GM13976 (cell line): Measurements from ENCODE around the gene TNFRSF1B.

Experiments used
- DNase-seq: peaks from one replicate; pipeline ENCODE4 v3.0.0; 2012; ENCODE audit warnings: low spot score
- in situ Hi-C: fragments of 300-500 bp; cut with MboI; formaldehyde crosslinking; loops from one replicate; pipeline ENCODE4 v1.12.0; 2022; ENCODE audit warnings: low sequenced_read_pairs, mixed read lengths, inconsistent platforms; ENCODE audit not compliant: unreplicated experiment
- TF ChIP-seq, protein P1 (sequence below): IDR thresholded peaks from 2 replicates; pipeline ENCODE4 v1.5.1; 2012; ENCODE audit warnings: borderline replicate concordance, mild to moderate bottlenecking; ENCODE audit not compliant: insufficient read depth; ENCODE audit errors: extremely low read depth, missing control alignments, control extremely low read depth

The TNFRSF1B gene

DNA sequence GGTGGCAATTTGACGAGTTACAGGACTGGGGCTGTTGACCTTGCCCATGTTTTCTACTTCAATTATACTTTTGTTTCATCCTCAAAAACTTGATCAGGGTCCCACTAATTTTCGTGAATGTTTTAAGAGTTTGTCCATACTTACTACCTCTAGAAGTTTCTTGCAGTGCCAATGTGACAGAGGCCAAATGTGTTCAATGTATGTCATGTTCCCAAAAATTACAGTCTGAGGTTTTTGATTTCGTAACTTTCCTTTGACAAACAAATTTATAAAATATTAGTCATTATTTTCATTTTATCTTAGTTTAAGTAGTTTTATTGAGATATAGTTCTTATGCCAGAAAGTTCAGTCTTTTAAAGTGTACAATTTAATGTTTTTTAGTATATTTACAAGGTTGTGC, 78.3 kb downstream of the TNFRSF1B start:
- no peak for DNase-seq
- in situ Hi-C loops: no loop called here
- TF ChIP-seq, protein P1, sequence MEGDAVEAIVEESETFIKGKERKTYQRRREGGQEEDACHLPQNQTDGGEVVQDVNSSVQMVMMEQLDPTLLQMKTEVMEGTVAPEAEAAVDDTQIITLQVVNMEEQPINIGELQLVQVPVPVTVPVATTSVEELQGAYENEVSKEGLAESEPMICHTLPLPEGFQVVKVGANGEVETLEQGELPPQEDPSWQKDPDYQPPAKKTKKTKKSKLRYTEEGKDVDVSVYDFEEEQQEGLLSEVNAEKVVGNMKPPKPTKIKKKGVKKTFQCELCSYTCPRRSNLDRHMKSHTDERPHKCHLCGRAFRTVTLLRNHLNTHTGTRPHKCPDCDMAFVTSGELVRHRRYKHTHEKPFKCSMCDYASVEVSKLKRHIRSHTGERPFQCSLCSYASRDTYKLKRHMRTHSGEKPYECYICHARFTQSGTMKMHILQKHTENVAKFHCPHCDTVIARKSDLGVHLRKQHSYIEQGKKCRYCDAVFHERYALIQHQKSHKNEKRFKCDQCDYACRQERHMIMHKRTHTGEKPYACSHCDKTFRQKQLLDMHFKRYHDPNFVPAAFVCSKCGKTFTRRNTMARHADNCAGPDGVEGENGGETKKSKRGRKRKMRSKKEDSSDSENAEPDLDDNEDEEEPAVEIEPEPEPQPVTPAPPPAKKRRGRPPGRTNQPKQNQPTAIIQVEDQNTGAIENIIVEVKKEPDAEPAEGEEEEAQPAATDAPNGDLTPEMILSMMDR: no peak

DNA sequence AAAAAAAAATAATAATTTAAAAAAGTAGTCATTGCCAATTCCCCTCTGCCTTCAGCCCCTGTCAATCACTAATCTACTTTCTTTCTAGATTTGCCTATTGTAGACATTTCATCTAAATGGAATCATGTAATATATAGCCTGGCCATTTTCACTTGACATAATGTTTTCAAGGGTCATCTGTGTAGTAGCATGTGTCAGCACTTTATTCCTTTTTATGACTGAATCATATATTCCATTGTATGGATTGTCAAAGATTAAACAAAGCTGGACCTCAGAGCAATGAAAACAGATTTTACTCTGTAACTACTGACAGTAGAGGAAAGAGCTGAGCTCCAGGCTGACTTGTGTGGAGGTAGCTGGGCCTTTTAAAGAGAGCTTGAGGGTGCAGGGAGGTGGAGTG, 78.9 kb downstream of the TNFRSF1B start:
- in situ Hi-C loops: no loop called here

DNA sequence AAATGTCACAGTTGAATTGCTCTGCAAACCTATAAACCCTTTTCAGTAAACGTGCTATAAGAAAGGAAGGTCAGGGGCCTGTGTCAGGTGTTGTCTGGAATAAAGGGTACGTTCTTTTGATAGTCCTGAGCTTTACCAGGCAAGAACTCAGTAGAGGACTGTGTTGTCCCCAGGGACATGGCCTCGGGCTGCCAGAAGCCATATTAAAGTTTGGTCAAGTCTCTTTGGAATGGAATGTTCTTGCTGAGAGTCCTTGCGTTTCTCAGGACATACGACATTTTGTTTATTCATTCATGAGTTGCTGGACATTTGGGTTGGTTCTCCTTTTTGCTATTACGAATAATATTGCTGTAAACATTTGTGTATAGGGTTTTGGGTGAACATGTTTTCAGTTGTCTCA, 79.8 kb downstream of the TNFRSF1B start:
- TF ChIP-seq, protein P1: no peak
- no peak for DNase-seq
- in situ Hi-C loops: no loop called here

More for the DNA sequence above, 78.9 kb downstream of the TNFRSF1B start:
- TF ChIP-seq, protein P1: no peak
- no peak for DNase-seq

DNA sequence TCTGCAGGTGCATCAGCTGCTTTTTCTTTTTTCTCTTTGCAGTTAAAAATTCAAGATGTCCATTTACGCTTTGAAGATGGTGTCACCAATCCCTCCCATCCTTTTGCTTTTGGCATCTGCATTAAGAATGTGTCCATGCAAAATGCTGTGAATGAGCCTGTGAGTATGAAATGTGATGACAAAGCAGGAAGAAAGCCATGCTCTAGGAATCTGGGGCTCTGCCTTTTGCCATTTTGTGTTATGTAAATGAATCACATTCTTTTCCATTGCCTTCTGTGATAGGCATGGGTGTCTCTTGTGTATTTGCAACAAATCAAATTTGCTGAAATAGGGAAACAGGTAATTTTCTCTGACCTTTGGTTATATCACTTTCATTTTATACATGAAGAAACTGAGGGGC, 82.4 kb downstream of the TNFRSF1B start:
- in situ Hi-C loops: no loop called here

DNA sequence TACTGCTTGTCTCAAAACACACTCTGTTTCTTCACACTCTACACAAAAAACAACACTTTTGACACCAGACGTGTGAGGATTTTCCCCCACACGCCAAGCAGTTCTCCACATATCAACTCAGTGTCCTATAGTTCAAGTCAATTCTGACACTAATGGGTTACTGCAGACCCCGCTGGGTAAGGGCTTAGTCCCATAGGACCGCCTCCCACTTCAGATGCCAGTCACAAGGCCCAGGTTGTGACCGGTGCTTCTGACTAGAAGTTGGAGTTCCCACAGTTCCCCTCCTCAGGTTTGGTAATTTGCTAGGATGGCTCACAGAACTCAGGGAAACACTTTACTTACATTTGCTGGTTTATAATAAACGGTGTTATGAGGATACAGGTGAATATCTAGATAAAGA, 83.0 kb downstream of the TNFRSF1B start:
- TF ChIP-seq, protein P1: no peak
- DNase-seq: no peak
- in situ Hi-C loops: no loop called here

More for the DNA sequence above, 82.4 kb downstream of the TNFRSF1B start:
- TF ChIP-seq, protein P1: no peak
- DNase-seq: no peak

DNA sequence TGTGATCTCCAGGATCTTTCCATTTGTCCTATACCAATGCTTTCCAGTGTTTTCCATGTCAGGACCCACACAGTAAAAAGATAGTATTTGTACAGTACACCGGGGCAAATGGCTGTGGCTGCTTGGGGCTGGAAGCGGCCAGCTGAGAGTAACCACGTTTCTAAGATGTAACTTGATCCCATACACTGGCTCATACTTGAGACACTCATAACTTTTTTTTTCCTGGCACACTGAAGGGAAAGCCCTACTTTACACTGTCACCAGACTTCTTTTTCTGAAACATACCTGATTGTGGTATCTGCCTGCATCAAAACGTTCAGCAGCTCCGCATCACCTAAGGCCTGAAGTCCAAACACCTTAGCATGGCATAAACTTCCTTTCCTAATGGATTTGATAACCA, 84.7 kb downstream of the TNFRSF1B start:
- TF ChIP-seq, protein P1: no peak
- no peak for DNase-seq
- in situ Hi-C loops: no loop called here

DNA sequence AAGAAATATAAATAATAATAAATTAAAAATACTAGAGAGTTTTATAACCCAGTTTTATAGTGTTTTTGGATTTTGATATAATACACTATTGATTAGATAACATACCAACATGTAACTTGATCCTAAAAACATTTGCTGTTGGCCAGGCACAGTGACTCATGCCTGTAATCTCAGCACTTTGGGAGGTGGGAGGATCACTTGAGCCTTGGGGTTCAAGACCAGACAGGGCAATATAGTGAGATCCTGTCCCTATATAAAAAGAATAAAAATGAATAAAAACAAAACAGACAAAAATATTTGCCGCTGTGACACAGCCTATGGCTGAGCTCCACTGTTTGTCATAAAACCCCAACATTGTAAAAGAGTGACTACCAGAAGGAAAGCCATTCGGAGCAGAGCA, 89.1 kb downstream of the TNFRSF1B start:
- TF ChIP-seq, protein P1: no peak
- in situ Hi-C loops: no loop called here
- no peak for DNase-seq
